Gastroesophageal sphincter (tissue), 4 donors: ENCODE data around the gene TTLL1. TPM values are rescaled to one million over a fixed set of nuclear protein-coding genes. Genes with fewer than 3 reads are reported as not detected.

Experiments
- ATAC-seq: fragments of 150-250 bp; one replicate; pipeline ENCODE4 v1.9.1; 2016; ENCODE audit warnings: mild to moderate bottlenecking, moderate library complexity
- H3K27ac ChIP-seq, 4 donors: fragments of 200-600 bp; sonication (generic) in 3 of 4; 1 replicate in 3 of 4; 2 replicates in 1 of 4; pipeline ENCODE4 v1.5.1; 2016 to 2019
- H3K27me3 ChIP-seq: fragments of 200-600 bp; sonication (generic); one replicate; pipeline ENCODE4 v1.5.1; 2019
- H3K36me3 ChIP-seq, 2 donors: fragments of 200-600 bp; sonication (generic); one replicate each; pipeline ENCODE4 v1.5.1; 2019; ENCODE audit warnings: control low read depth in 1 of 2
- H3K4me1 ChIP-seq, 3 donors: fragments of 200-600 bp; sonication (generic); 1 replicate in 2 of 3; 2 replicates in 1 of 3; pipeline ENCODE4 v1.5.1; 2016 to 2019; ENCODE audit warnings: control low read depth in 2 of 3
- H3K4me3 ChIP-seq, 2 donors: fragments of 200-600 bp; sonication (generic); one replicate each; pipeline ENCODE4 v1.5.1; 2019; ENCODE audit warnings: mild to moderate bottlenecking in 1 of 2, moderate library complexity in 1 of 2
- H3K9me3 ChIP-seq, 3 donors: fragments of 200-600 bp; sonication (generic); one replicate each; pipeline ENCODE4 v1.5.1; 2017 to 2019; ENCODE audit warnings: control low read depth in 2 of 3
- CTCF ChIP-seq, 4 experiments: fragments of 200-600 bp in 2 of 4; fragments of 450-650 bp in 2 of 4; sonication (generic) in 1 of 4; IDR thresholded peaks; one replicate each; pipeline ENCODE4 v1.5.1; 2017 to 2019; ENCODE audit warnings: antibody characterized with exemption in 4 of 4, mild to moderate bottlenecking in 2 of 4, moderate library complexity in 2 of 4
- EP300 ChIP-seq: sonication (generic); formaldehyde crosslinking; IDR thresholded peaks from one replicate; pipeline ENCODE4 v1.6.1; 2017; ENCODE audit warnings: antibody characterized with exemption, mild to moderate bottlenecking
- POLR2A ChIP-seq, 2 donors: fragments of 450-650 bp; IDR thresholded peaks; one replicate each; pipeline ENCODE4 v1.6.1; 2017; ENCODE audit warnings: antibody characterized with exemption in 2 of 2, mild to moderate bottlenecking in 2 of 2, moderate library complexity in 1 of 2
- POLR2AphosphoS5 ChIP-seq: sonication (generic); formaldehyde crosslinking; IDR thresholded peaks from one replicate; pipeline ENCODE4 v1.6.1; 2017; ENCODE audit warnings: antibody characterized with exemption
- WGBS, 2 donors: methylation state at CpG; one replicate each; pipeline ENCODE4 v1.1.5; 2018; ENCODE audit warnings: low coverage in 1 of 2; 5-methylcytosine and 5-hydroxymethylcytosine counted together
- total RNA-seq, 4 donors: library from RNA; depleted of rRNA; stranded (reverse); fragments of >200 nt; gene quantifications; one replicate each; pipeline ENCODE4 v1.1.0, GENCODE V29; 2016

TTLL1 gene
- total RNA-seq, 4 donors from 2014 or later, result 3.9 to 8.0 (median 5.4) TPM

- 77 to 100% methylated on average over 1 to 5 of the region's 9 CpGs for WGBS, 2 donors
These were observed 44.2 kb upstream of the TTLL1 start for GRCh38 chr22:43133401-43133800.

GRCh38 chr22:43131773-43132501, 42.7 kb upstream of the TTLL1 start:
- 50 to 73% methylated on average over 1 to 4 of the region's 17 CpGs for WGBS, 2 donors
- ATAC-seq, result no peak
- no peaks in the 10 kb centered on the region for H3K9me3 ChIP-seq
- H3K27me3 ChIP-seq, result peaks cover 8% of the 10 kb centered on the region
- H3K4me1 ChIP-seq, result peaks cover 0 to 23% (median 0%) of the 10 kb centered on the region in 3 donors
- H3K4me3 ChIP-seq, result no peak overlapping the region
- no peak for TF ChIP-seq EP300
- no peak for TF ChIP-seq CTCF (IDR thresholded peaks at IDR 0.05)
- no peak for TF ChIP-seq POLR2A (IDR thresholded peaks at IDR 0.05)
- no peak for TF ChIP-seq POLR2AphosphoS5
- no peak overlapping the region for H3K27ac ChIP-seq
- peaks cover 0 to 65% of the 10 kb centered on the region in 2 donors for H3K36me3 ChIP-seq

More at GRCh38 chr22:43133401-43133800, 44.2 kb upstream of the TTLL1 start:
- no peak overlapping the region for H3K4me3 ChIP-seq
- peaks cover 0 to 80% of the 10 kb centered on the region in 2 donors for H3K36me3 ChIP-seq
- H3K4me1 ChIP-seq, result peaks cover 0 to 27% (median 0%) of the 10 kb centered on the region in 3 donors
- no peaks in the 10 kb centered on the region for H3K9me3 ChIP-seq
- H3K27ac ChIP-seq, result no peak overlapping the region
- ATAC-seq, result no peak
- TF ChIP-seq EP300 (no peak), POLR2A (IDR thresholded peaks at IDR 0.05) (no peak), CTCF (IDR thresholded peaks at IDR 0.05) (no peak), POLR2AphosphoS5 (no peak)
- peaks cover 8% of the 10 kb centered on the region for H3K27me3 ChIP-seq

GRCh38 chr22:43129426-43130425, 40.5 kb upstream of the TTLL1 start:
- no peaks in the 10 kb centered on the region for H3K9me3 ChIP-seq
- peaks cover 0 to 14% (median 0%) of the 10 kb centered on the region in 3 donors for H3K4me1 ChIP-seq
- H3K27ac ChIP-seq, result no peak overlapping the region
- peaks cover 8% of the 10 kb centered on the region for H3K27me3 ChIP-seq
- TF ChIP-seq EP300, result no peak
- TF ChIP-seq CTCF (IDR thresholded peaks at IDR 0.05), result no peak
- TF ChIP-seq POLR2AphosphoS5, result no peak
- no peak for TF ChIP-seq POLR2A (IDR thresholded peaks at IDR 0.05)
- no peak for ATAC-seq
- no peak overlapping the region for H3K4me3 ChIP-seq
- peaks cover 0 to 43% of the 10 kb centered on the region in 2 donors for H3K36me3 ChIP-seq
- 59 to 74% methylated on average over 4 to 7 of the region's 16 CpGs for whole genome bisulfite sequencing, 2 donors

GRCh38 chr22:43128928-43129424, 39.8 kb upstream of the TTLL1 start:
- 66 to 80% methylated on average over 2 to 13 of the region's 20 CpGs for WGBS, 2 donors
- ATAC-seq, result no peak

More at GRCh38 chr22:43128928-43129424, 39.8 kb upstream of the TTLL1 start:
- Histone ChIP-seq H3K4me1 (peaks cover 0 to 14% (median 0%) of the 10 kb centered on the region in 3 donors), H3K36me3 (peaks cover 0 to 36% of the 10 kb centered on the region in 2 donors), H3K27me3 (peaks cover 8% of the 10 kb centered on the region), H3K27ac (no peak overlapping the region), H3K4me3 (no peak overlapping the region), H3K9me3 (no peaks in the 10 kb centered on the region)
- TF ChIP-seq CTCF (IDR thresholded peaks at IDR 0.05) (no peak), POLR2A (IDR thresholded peaks at IDR 0.05) (no peak), POLR2AphosphoS5 (no peak), EP300 (no peak)
